Ascending aorta (tissue), 2 donors: ENCODE results near the gene APEH. TPM values are rescaled to one million over a fixed set of nuclear protein-coding genes. Genes with fewer than 3 reads are reported as not detected.

Experiments used
- DNase-seq, 2 donors: peaks; one replicate each; pipeline ENCODE4 v3.0.0-alpha.2; 2019; ENCODE audit warnings: low spot score in 2 of 2
- H3K27ac ChIP-seq, 2 donors: fragments of 200-600 bp; sonication (generic); one replicate each; pipeline ENCODE4 v1.5.1; 2016 to 2017; ENCODE audit warnings: mild to moderate bottlenecking in 1 of 2
- H3K27me3 ChIP-seq: fragments of 200-600 bp; sonication (generic); one replicate; pipeline ENCODE4 v1.5.1; 2017
- H3K36me3 ChIP-seq, 2 donors: fragments of 200-600 bp; sonication (generic); one replicate each; pipeline ENCODE4 v1.5.1; 2016
- H3K4me1 ChIP-seq, 2 donors: fragments of 200-600 bp; sonication (generic); one replicate each; pipeline ENCODE4 v1.5.1; 2016 to 2017; ENCODE audit warnings: mild to moderate bottlenecking in 1 of 2
- H3K4me3 ChIP-seq, 2 donors: fragments of 200-600 bp; sonication (generic); one replicate each; pipeline ENCODE4 v1.5.1; 2016 to 2017; ENCODE audit warnings: mild to moderate bottlenecking in 1 of 2
- H3K9me3 ChIP-seq, 2 donors: fragments of 200-600 bp; sonication (generic); one replicate each; pipeline ENCODE4 v1.5.1; 2016
- CTCF ChIP-seq, 3 experiments: fragments of 200-600 bp in 2 of 3; fragments of 450-650 bp in 1 of 3; sonication (generic) in 2 of 3; IDR thresholded peaks; one replicate each; pipeline ENCODE4 v1.5.1; 2016 to 2019; ENCODE audit warnings: antibody characterized with exemption in 3 of 3, mild to moderate bottlenecking in 1 of 3, moderate library complexity in 1 of 3
- intact Hi-C: fragments of 100-400 bp; cut with DNase I; formaldehyde crosslinking; loops from one replicate; pipeline ENCODE4 v1.15.1; 2023
- total RNA-seq: library from RNA; depleted of rRNA; stranded (reverse); fragments of >200 nt; gene quantifications from one replicate; pipeline ENCODE4 v1.1.0, GENCODE V29; 2016

The APEH gene
- total RNA-seq, 1 donor from 2014 or later = 79.5 TPM

GRCh38 chr3:49717959-49718857 is 44.1 kb downstream of the APEH start:
- intact Hi-C loops = no loop called here
- no peak for DNase-seq
- H3K4me3 ChIP-seq = peak overlapping the region; percentile 58 to 73

GRCh38 chr3:49718858-49719213 is 44.7 kb downstream of the APEH start:
- no peaks in the 10 kb centered on the region for H3K9me3 ChIP-seq
- no peaks in the 10 kb centered on the region for H3K27me3 ChIP-seq
- intact Hi-C loops = no loop called here
- no peak for DNase-seq
- no peak for TF ChIP-seq CTCF (IDR thresholded peaks at IDR 0.05)
- H3K4me1 ChIP-seq = peaks cover 13 to 17% of the 10 kb centered on the region in 2 donors
- peak overlapping the region; percentile 60 to 61 for H3K27ac ChIP-seq
- H3K36me3 ChIP-seq = peaks cover 13 to 37% of the 10 kb centered on the region in 2 donors
- H3K4me3 ChIP-seq = peak overlapping the region; percentile 58 to 73

More at GRCh38 chr3:49717959-49718857, 44.1 kb downstream of the APEH start:
- TF ChIP-seq CTCF (IDR thresholded peaks at IDR 0.05) = no peak
- Histone ChIP-seq H3K9me3 (no peaks in the 10 kb centered on the region), H3K27ac (no peak overlapping the region), H3K27me3 (no peaks in the 10 kb centered on the region), H3K36me3 (peaks cover 13 to 37% of the 10 kb centered on the region in 2 donors), H3K4me1 (peaks cover 12 to 17% of the 10 kb centered on the region in 2 donors)

GRCh38 chr3:49719214-49719884 is 45.2 kb downstream of the APEH start, which contains the start of gene AMIGO3:
AMIGO3 (minus strand) TSS chr3:49719684; CDS start chr3:49719465, 219 bp downstream.
- DNase-seq = peak; percentile 82 to 98
- H3K4me3 ChIP-seq = peak within 1 kb of the TSS; percentile 58 to 73
- H3K4me1 ChIP-seq = peaks cover 15 to 17% of the 10 kb centered on the region in 2 donors

GRCh38 chr3:49720855-49721595 is 46.9 kb downstream of the APEH start:
- Histone ChIP-seq H3K4me1 (peaks cover 19 to 24% of the 10 kb centered on the region in 2 donors), H3K27me3 (no peaks in the 10 kb centered on the region), H3K4me3 (no peak overlapping the region), H3K9me3 (no peaks in the 10 kb centered on the region), H3K27ac (no peak overlapping the region), H3K36me3 (peaks cover 7 to 38% of the 10 kb centered on the region in 2 donors)
- DNase-seq = peak in 1 of 2 donors; percentile 60
- no peak for TF ChIP-seq CTCF (IDR thresholded peaks at IDR 0.05)
- intact Hi-C loops = loop anchor here (10.0 kb wide), 1 partner anchor 134 kb away; the partner anchor contains the start of gene TRAIP

More at GRCh38 chr3:49719214-49719884, 45.2 kb downstream of the APEH start, which contains the start of gene AMIGO3:
- Histone ChIP-seq H3K27ac (peak within 1 kb of the TSS; percentile 60 to 61), H3K27me3 (no peaks in the 10 kb centered on the region), H3K9me3 (no peaks in the 10 kb centered on the region), H3K36me3 (peaks cover 13 to 37% of the 10 kb centered on the region in 2 donors)
- TF ChIP-seq CTCF (IDR thresholded peaks at IDR 0.05) = peak; percentile 61 to 86 (median 74)
- intact Hi-C loops = no loop called here

- Histone ChIP-seq H3K4me1 (peaks cover 19 to 24% of the 10 kb centered on the region in 2 donors), H3K9me3 (no peaks in the 10 kb centered on the region), H3K27ac (no peak overlapping the region), H3K36me3 (peaks cover 8 to 39% of the 10 kb centered on the region in 2 donors), H3K27me3 (no peaks in the 10 kb centered on the region), H3K4me3 (no peak overlapping the region)
- no peak for TF ChIP-seq CTCF (IDR thresholded peaks at IDR 0.05)
- DNase-seq = peak in 1 of 2 donors; percentile 56
- intact Hi-C loops = loop anchor here (10.0 kb wide), 1 partner anchor 133 kb away; the partner anchor contains the start of gene TRAIP
Observed at GRCh38 chr3:49721596-49721895, 47.4 kb downstream of the APEH start.
